HG03159 (cell line): ENCODE data around the gene CTNND1.
A peak's percentile ranks its signal among the peaks of the same experiment; 100 is the strongest.
"Not testable (repeated sequence)": the region's sequence is repeated elsewhere in the genome, so short reads cannot be mapped to it uniquely, and the experiment has no call there.

Experiments used
- ATAC-seq: cut with Tn5 transposase; IDR thresholded peaks from one replicate; pipeline ENCODE4 v1.9.1; 2021; ENCODE audit warnings: mild to moderate bottlenecking, moderate library complexity; ENCODE audit not compliant: unreplicated experiment

Gene CTNND1, protein sequence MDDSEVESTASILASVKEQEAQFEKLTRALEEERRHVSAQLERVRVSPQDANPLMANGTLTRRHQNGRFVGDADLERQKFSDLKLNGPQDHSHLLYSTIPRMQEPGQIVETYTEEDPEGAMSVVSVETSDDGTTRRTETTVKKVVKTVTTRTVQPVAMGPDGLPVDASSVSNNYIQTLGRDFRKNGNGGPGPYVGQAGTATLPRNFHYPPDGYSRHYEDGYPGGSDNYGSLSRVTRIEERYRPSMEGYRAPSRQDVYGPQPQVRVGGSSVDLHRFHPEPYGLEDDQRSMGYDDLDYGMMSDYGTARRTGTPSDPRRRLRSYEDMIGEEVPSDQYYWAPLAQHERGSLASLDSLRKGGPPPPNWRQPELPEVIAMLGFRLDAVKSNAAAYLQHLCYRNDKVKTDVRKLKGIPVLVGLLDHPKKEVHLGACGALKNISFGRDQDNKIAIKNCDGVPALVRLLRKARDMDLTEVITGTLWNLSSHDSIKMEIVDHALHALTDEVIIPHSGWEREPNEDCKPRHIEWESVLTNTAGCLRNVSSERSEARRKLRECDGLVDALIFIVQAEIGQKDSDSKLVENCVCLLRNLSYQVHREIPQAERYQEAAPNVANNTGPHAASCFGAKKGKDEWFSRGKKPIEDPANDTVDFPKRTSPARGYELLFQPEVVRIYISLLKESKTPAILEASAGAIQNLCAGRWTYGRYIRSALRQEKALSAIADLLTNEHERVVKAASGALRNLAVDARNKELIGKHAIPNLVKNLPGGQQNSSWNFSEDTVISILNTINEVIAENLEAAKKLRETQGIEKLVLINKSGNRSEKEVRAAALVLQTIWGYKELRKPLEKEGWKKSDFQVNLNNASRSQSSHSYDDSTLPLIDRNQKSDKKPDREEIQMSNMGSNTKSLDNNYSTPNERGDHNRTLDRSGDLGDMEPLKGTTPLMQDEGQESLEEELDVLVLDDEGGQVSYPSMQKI

GRCh38 chr11:57761301-57762234 lies at the start of gene CTNND1:
CTNND1 (plus strand) TSS chr11:57761802; CDS start chr11:57791479, 29,677 bp downstream.
- ATAC-seq = peak; percentile 89

GRCh38 chr11:57712256-57713150 lies 49.1 kb upstream of the CTNND1 start, which contains the start of gene TMX2:
TMX2 (plus strand) TSS chr11:57712593; CDS start chr11:57712619, 26 bp downstream.
- ATAC-seq = peak; percentile 93

DNA sequence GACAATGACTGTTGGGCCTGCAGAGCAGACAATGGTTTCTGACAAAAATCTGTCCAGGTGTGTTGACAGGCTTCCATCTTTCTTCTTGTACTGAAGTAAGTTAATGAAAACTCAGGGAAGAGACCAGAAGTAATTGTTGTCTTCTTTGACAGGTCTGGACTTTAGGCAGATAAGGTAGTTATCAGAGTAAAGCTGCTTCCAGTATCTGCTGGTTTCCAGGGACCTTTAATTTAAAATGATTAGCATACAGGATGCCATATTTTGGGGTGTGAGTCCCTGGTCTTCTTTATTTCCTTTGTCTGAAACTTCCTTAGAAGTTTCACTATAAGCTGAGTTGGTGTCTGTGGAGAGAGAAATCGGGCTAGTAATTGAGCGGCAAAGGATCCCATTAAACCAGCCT lies 47.8 kb upstream of the CTNND1 start:
- no peak for ATAC-seq

DNA sequence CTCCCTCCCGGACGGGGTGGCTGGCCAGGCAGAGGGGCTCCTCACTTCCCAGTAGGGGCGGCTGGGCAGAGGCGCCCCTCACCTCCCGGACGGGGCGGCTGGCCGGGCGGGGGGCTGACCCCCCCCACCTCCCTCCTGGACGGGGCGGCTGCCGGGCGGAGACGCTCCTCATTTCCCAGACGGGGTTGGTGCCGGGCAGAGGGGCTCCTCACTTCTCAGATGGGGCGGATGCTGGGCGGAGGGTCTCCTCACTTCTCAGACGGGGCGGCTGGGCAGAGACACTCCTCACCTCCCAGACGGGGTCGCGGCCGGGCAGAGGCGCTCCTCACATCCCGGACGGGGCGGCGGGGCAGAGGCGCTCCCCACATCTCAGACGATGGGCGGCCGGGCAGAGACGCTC lies 44.9 kb upstream of the CTNND1 start:
- not testable (repeated sequence) for ATAC-seq

DNA sequence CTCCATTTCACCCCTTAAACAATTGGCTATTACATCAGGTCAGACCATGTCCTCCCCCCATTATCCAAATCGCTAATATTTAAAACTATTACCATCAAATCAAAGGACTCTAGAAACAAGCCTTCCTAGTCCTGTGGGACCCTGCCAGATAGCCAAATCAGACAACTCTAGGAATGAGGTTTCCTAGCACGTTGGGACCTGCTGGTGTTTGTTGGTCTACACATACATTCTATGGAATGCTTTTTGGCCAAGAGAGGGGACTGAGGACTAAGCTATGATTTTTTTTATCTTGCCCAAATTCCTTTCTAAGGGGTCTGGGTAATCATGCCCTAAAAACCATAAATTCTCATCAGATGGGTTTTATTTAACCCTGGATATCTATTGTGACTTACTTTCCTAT lies 34.4 kb upstream of the CTNND1 start:
- no peak for ATAC-seq

DNA sequence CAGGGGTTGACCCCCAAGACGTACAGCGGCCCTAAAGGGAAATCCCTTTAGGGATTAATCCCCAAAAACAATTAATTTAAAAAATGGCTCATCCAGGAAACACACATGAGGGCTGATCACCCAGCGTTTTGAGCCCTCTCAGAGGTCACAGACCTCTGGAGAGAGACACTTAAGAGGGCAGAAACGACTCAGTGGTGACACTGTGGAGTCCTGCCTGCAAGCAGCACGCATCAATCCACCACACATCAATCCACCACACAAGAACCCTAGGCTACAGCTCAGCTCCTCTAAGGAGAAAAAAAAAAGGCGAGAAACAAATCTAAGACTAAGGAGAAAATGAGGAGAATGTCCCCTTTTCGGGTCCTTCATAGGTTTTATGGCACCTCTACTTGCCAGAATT lies 32.8 kb upstream of the CTNND1 start:
- no peak for ATAC-seq

- peak; percentile 56 for ATAC-seq
Observed at GRCh38 chr11:57729479-57729878, 32.1 kb upstream of the CTNND1 start.

- no peak for ATAC-seq
Observed at GRCh38 chr11:57732661-57733060, 28.9 kb upstream of the CTNND1 start.

GRCh38 chr11:57735619-57736298 lies 25.8 kb upstream of the CTNND1 start:
- no peak for ATAC-seq

- ATAC-seq = peak; percentile 91
Observed at GRCh38 chr11:57741132-57742086, 20.2 kb upstream of the CTNND1 start, which contains the start of gene SELENOH. SELENOH (plus strand) TSS chr11:57741491; CDS start chr11:57741596, 105 bp downstream.

DNA sequence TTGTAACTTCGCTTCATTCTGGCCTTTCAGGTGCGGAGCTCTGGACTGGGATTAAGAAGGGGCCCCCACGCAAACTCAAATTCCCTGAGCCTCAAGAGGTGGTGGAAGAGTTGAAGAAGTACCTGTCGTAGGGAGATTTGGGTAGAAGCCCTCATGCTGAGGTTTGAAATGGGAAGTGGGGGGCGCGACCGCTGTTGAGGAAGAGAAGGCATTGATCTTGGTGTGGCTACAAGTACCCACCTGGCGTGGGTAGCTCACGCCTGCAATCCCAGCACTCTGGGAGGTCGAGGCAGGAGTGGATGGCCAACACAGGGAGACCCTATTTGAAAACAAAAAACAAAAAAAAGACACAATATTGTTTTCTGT lies 19.5 kb upstream of the CTNND1 start:
- no peak for ATAC-seq

DNA sequence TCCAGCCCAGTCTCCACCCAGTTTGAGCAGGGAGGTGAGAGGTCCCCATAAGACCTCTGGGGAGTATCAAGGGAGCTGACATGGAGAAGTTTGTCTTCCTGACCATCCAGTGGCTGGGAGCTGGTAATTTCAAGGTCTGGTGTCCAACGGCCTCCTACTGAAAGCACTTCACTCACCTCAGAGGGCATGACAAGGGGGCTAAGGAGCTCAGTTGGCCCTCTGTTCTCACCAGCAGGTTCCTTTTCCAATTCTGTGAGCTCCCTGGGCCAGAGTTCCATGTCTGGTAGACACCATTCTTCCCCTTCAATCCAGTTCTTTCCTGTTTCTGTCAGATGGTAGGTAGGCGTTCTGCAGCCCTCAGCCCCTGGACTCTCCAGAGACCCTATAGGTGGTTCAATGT lies 17.2 kb upstream of the CTNND1 start:
- no peak for ATAC-seq

- no peak for ATAC-seq
Observed at GRCh38 chr11:57745206-57745605, 16.4 kb upstream of the CTNND1 start.

DNA sequence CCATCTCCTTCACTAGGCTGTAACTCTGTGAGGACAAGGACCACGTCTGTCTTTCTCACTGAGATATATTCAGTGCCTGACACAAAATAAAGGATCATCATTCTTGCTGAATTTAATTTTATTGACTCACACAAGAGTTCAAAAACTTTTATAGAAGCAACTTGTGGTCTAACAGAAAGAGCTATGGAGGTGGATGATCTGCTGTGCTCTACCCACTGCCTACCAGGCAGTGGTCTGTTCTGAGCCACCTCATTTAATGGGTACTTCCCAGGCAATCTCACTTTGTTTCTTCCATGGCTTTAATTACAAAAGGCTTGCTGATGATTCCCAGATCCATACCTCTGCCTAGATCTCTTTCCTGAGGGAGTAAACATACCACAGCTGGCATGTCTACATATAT lies 14.7 kb upstream of the CTNND1 start:
- no peak for ATAC-seq

DNA sequence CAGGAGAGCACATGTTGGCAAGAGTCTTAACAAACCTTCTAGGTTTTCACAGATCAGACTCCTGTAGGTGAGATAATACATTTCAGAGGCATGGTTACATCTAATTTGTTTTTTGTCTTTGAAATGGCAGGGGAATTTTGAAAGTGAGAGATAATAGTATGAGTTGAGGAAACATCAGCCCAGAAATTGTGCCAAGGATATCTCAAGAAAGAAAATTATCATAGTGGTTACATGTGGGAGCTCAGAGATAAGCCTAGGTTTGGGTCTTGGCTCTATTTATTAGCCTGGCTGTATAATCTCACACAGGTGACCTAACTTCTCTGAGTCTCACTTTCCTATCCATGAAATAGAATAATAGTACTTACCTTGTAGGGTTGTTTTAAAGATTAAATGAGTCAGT lies 10.4 kb upstream of the CTNND1 start:
- ATAC-seq = no peak

- ATAC-seq = no peak
Observed at GRCh38 chr11:57751676-57752253, 9.8 kb upstream of the CTNND1 start, which contains the start of gene BTBD18. BTBD18 (minus strand) TSS chr11:57751819; CDS start chr11:57751188, 631 bp downstream.

DNA sequence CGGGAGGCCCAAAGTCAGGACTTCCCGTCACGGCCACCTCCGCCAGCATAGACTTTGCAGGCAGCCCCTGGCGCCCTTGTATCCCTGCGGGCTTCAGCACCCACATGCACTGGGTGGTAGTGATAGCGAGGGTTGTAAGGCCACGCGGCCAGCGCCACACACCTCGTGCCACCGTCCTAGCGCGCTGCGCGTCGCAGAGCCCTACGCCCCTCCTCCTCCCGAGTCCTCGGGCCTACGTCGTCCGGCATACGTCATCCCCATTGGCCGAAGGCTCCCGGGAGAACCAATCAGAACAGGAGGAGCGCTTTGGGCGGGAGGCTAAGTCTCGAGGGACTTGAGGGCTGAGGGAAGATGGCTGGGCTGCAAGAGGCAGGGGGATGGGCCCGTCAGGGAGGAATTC lies 8.6 kb upstream of the CTNND1 start:
- ATAC-seq = no peak
